GM23248 (cell line): ENCODE measurements around the gene REXO1. TPM values are rescaled to one million over a fixed set of nuclear protein-coding genes. Genes with fewer than 3 reads are reported as not detected.
"Not testable (repeated sequence)": the region's sequence is repeated elsewhere in the genome, so short reads cannot be mapped to it uniquely, and the experiment has no call there.

ENCODE experiments used
- DNase-seq: peaks from one replicate; pipeline ENCODE4 v3.0.0-alpha.2; 2015
- H2AFZ ChIP-seq: fragments of 200-600 bp; sonication (generic); 2 replicates; pipeline ENCODE4 v1.6.1; 2016; ENCODE audit warnings: antibody characterized with exemption
- H3F3A ChIP-seq: fragments of 200-600 bp; sonication (generic); 2 replicates; pipeline ENCODE4 v1.6.1; 2016; ENCODE audit warnings: mild to moderate bottlenecking, antibody characterized with exemption, mixed run types; ENCODE audit not compliant: insufficient read depth
- H3K27ac ChIP-seq: fragments of 200-600 bp; sonication (generic); 2 replicates; pipeline ENCODE4 v1.5.1; 2016; ENCODE audit warnings: mild to moderate bottlenecking
- H3K27me3 ChIP-seq: fragments of 200-600 bp; sonication (generic); replicated peaks from 2 replicates; pipeline ENCODE4 v1.6.1; 2016; ENCODE audit warnings: mild to moderate bottlenecking; ENCODE audit not compliant: insufficient read depth
- H3K36me3 ChIP-seq: fragments of 200-600 bp; sonication (generic); 2 replicates; pipeline ENCODE4 v1.6.1; 2016; ENCODE audit warnings: low read depth, mild to moderate bottlenecking
- H3K4me1 ChIP-seq: fragments of 200-600 bp; sonication (generic); 2 replicates; pipeline ENCODE4 v1.6.1; 2016; ENCODE audit warnings: mild to moderate bottlenecking; ENCODE audit not compliant: insufficient read depth
- H3K4me2 ChIP-seq: fragments of 200-600 bp; sonication (generic); one replicate; pipeline ENCODE4 v1.6.1; 2016; ENCODE audit warnings: mild to moderate bottlenecking; ENCODE audit not compliant: unreplicated experiment
- H3K4me3 ChIP-seq: fragments of 200-600 bp; sonication (generic); 2 replicates; pipeline ENCODE4 v1.5.1; 2016; ENCODE audit warnings: mild to moderate bottlenecking
- H3K79me2 ChIP-seq: fragments of 200-600 bp; sonication (generic); 2 replicates; pipeline ENCODE4 v1.6.1; 2016; ENCODE audit warnings: mild to moderate bottlenecking; ENCODE audit not compliant: insufficient read depth
- H3K9ac ChIP-seq: fragments of 200-600 bp; sonication (generic); 2 replicates; pipeline ENCODE4 v1.6.1; 2016; ENCODE audit warnings: mild to moderate bottlenecking
- H3K9me2 ChIP-seq: fragments of 200-600 bp; sonication (generic); 2 replicates; pipeline ENCODE4 v1.6.1; 2016; ENCODE audit warnings: mixed run types, mild to moderate bottlenecking, moderate library complexity; ENCODE audit not compliant: insufficient read depth
- H3K9me3 ChIP-seq: fragments of 200-600 bp; sonication (generic); one replicate; pipeline ENCODE4 v1.6.1; 2017; ENCODE audit warnings: low read depth
- H4K20me1 ChIP-seq: fragments of 200-600 bp; sonication (generic); 2 replicates; pipeline ENCODE4 v1.6.0; 2016; ENCODE audit not compliant: insufficient read depth
- EZH2 ChIP-seq: fragments of 200-600 bp; sonication (generic); IDR thresholded peaks from 2 replicates; pipeline ENCODE4 v1.6.1; 2018; ENCODE audit warnings: antibody characterized with exemption, mild to moderate bottlenecking; ENCODE audit not compliant: insufficient read depth, poor library complexity, severe bottlenecking
- EZH2phosphoT487 ChIP-seq: fragments of 200-600 bp; sonication (generic); IDR thresholded peaks from 2 replicates; pipeline ENCODE4 v1.6.1; 2018; ENCODE audit warnings: antibody characterized with exemption, moderate library complexity, mild to moderate bottlenecking, low read depth; ENCODE audit not compliant: insufficient read depth
- WGBS, 2 experiments: methylation state at CpG; one replicate each; pipeline ENCODE4 v1.1.6; 2015 to 2017; ENCODE audit warnings: low lambda C conversion rate in 2 of 2, low coverage in 1 of 2; ENCODE audit errors: missing lambda C conversion rate in 2 of 2; 5-methylcytosine and 5-hydroxymethylcytosine counted together
- in situ Hi-C: fragments of 300-500 bp; cut with MboI; formaldehyde crosslinking; loops from 2 replicates; pipeline ENCODE4 v1.15.0; 2020
- polyA plus RNA-seq: library from polyadenylated mRNA; unstranded; fragments of >200 nt; fragmentation: Nextera tagmentation; extraction: Ambion mirVana; gene quantifications from 2 replicates; pipeline ENCODE4 v1.2.1, GENCODE V29; 2016
- total RNA-seq: library from RNA; depleted of rRNA; stranded (reverse); fragments of >200 nt; shearing (Covaris generic); gene quantifications from 2 replicates; pipeline ENCODE4 v1.2.3, GENCODE V29; 2014

REXO1 gene
- total and polyA plus RNA-seq, 2 experiments from 2014 or later = 4.9 to 5.2 TPM

DNA sequence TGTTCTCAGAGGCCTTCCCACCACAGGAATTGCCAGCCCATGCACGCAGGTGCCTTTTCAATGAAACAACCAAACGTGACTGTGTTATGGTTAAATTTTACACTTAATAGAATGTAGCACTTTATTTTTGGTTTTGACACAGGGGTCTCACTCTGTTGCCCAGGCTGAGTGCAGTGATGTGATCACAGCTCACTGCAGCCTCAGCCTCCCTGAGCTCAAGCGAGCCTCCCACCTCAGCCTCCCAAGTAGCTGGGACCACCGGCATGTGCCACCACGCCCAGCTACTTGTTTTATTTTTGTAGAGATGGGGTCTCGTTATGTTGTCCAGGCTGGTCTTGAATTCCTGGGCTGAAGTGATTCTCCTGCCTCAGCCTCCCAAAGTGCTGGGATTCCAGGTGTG lies 43.4 kb downstream of the REXO1 start:
- H3K36me3 ChIP-seq = no peaks in the 10 kb centered on the region
- DNase-seq = no peak
- no peak overlapping the region for H3K9ac ChIP-seq
- H3K27me3 ChIP-seq = no peaks in the 10 kb centered on the region
- in situ Hi-C loops = no loop called here
- TF ChIP-seq EZH2 = no peak
- no peak for TF ChIP-seq EZH2phosphoT487
- H3K79me2 ChIP-seq = no peaks in the 10 kb centered on the region
- H2AFZ ChIP-seq = no peak overlapping the region
- H3K9me3 ChIP-seq = no peaks in the 10 kb centered on the region
- WGBS, 2 experiments = 97 to 99% methylated on average over 6 of the region's 6 CpGs
- no peaks in the 10 kb centered on the region for H3K9me2 ChIP-seq
- no peak overlapping the region for H3K4me3 ChIP-seq
- no peak overlapping the region for H3K27ac ChIP-seq
- H3K4me1 ChIP-seq = no peaks in the 10 kb centered on the region
- H4K20me1 ChIP-seq = no peaks in the 10 kb centered on the region
- H3F3A ChIP-seq = no peaks in the 10 kb centered on the region
- H3K4me2 ChIP-seq = no peak overlapping the region

- Histone ChIP-seq H2AFZ (no peak overlapping the region), H3K4me3 (no peak overlapping the region), H3K27me3 (no peaks in the 10 kb centered on the region), H3K4me1 (no peaks in the 10 kb centered on the region), H3K27ac (no peak overlapping the region), H3K79me2 (no peaks in the 10 kb centered on the region), H3K4me2 (no peak overlapping the region), H3K9me3 (no peaks in the 10 kb centered on the region), H3K36me3 (no peaks in the 10 kb centered on the region), H3F3A (no peaks in the 10 kb centered on the region), H4K20me1 (no peaks in the 10 kb centered on the region), H3K9ac (no peak overlapping the region), H3K9me2 (no peaks in the 10 kb centered on the region)
- 76 to 78% methylated on average over 36 of the region's 36 CpGs for WGBS, 2 experiments
- in situ Hi-C loops = no loop called here
- TF ChIP-seq EZH2phosphoT487 = no peak
- no peak for TF ChIP-seq EZH2
- no peak for DNase-seq
Measured at GRCh38 chr19:1799695-1800342, 48.5 kb downstream of the REXO1 start.

GRCh38 chr19:1797313-1797712 lies 51.0 kb downstream of the REXO1 start:
- in situ Hi-C loops, H3K36me3 ChIP-seq, H2AFZ ChIP-seq, H3K4me3 ChIP-seq, H3K79me2 ChIP-seq, H3K9me3 ChIP-seq, H4K20me1 ChIP-seq, H3K9ac ChIP-seq, H3K27ac ChIP-seq, H3F3A ChIP-seq, DNase-seq, H3K27me3 ChIP-seq, H3K9me2 ChIP-seq, H3K4me2 ChIP-seq, H3K4me1 ChIP-seq: not testable (repeated sequence)
- WGBS, 2 experiments = 71 to 79% methylated on average over 7 of the region's 7 CpGs

- no peaks in the 10 kb centered on the region for H3K4me1 ChIP-seq
- no peak overlapping the region for H2AFZ ChIP-seq
- H3K9me2 ChIP-seq = no peaks in the 10 kb centered on the region
- H3K9ac ChIP-seq = no peak overlapping the region
- no peaks in the 10 kb centered on the region for H3K27me3 ChIP-seq
- H3K4me2 ChIP-seq = no peak overlapping the region
- no peaks in the 10 kb centered on the region for H3K9me3 ChIP-seq
- H3K27ac ChIP-seq = no peak overlapping the region
- TF ChIP-seq EZH2 = no peak
- no peak for TF ChIP-seq EZH2phosphoT487
- DNase-seq = no peak
- H3K36me3 ChIP-seq = no peaks in the 10 kb centered on the region
- no peaks in the 10 kb centered on the region for H3K79me2 ChIP-seq
- H3F3A ChIP-seq = no peaks in the 10 kb centered on the region
- no peaks in the 10 kb centered on the region for H4K20me1 ChIP-seq
- H3K4me3 ChIP-seq = no peak overlapping the region
- 35 to 56% methylated on average over 32 to 44 of the region's 52 CpGs for WGBS, 2 experiments
- in situ Hi-C loops = no loop called here
Measured at GRCh38 chr19:1796395-1797142, 51.7 kb downstream of the REXO1 start.
